Measurements from ENCODE around the gene DUOX1. TPM values are rescaled to one million over a fixed set of nuclear protein-coding genes. Genes with fewer than 3 reads are reported as not detected.

DUOX1 gene
- total RNA-seq, 2 experiments from 2014 or later: 0.14 to 0.22 TPM

DNA sequence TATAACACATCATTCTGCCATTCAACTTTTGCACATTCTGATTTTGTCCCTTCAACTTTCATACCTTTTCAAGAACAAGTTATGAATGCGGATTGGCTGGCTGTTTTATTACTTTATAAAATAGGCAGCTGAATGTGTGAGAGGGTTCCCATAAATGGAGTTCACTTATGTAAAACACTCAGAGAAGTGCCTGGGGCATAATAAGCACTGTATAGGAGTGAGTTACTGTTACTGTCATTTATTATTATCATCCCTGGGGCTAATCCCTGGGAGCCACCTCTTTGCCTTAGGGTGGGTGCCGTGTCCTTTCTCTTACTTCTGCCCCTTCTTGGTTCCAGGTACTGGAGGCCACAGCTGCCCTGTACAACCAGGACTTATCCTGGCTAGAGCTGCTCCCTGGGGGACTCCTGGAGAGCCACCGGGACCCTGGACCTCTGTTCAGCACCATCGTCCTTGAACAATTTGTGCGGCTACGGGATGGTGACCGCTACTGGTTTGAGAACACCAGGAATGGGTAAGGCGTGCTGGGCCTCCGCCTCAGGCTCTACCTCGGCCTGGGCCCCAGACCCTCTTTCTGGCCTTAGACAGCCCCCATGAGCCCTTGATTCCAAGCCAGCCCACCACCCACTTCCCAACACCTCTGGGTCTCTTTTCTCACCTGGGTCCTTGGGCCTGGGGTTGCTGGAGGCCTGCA lies 10.9 kb downstream of the DUOX1 start:
- Mint-ChIP-seq H3K4me1 (peaks cover 5% of the 10 kb centered on the region), H3K9me3 (no peaks in the 10 kb centered on the region), H3K4me3 (no peak overlapping the region), H3K27me3 (peaks cover 11% of the 10 kb centered on the region), H3K36me3 (no peaks in the 10 kb centered on the region), H3K27ac (no peak overlapping the region)
- no peak for DNase-seq

DNA sequence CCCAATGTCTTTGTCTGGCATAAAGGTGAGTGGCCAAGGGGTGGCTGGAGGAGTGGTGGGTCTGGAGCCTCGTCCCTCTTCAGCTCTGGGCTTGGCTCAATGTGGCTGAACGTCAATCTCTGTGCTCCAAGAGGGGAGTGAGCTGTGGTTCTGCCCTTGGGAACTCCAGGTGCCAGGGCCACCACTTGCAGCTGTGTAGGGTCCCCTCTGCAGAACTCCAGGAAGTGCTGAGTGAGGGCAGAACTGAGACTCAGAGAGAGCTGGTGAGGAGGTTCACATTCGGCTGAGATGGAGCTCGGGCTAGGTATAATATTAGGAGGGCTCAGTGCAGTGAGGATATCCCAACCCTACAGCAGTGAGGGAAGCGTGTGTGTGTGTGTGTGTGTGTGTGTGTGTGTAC lies 11.6 kb downstream of the DUOX1 start:
- Mint-ChIP-seq H3K4me3 (no peak overlapping the region), H3K27me3 (peaks cover 6% of the 10 kb centered on the region), H3K4me1 (peaks cover 2% of the 10 kb centered on the region), H3K27ac (no peak overlapping the region), H3K9me3 (no peaks in the 10 kb centered on the region), H3K36me3 (no peaks in the 10 kb centered on the region)
- DNase-seq: no peak

DNA sequence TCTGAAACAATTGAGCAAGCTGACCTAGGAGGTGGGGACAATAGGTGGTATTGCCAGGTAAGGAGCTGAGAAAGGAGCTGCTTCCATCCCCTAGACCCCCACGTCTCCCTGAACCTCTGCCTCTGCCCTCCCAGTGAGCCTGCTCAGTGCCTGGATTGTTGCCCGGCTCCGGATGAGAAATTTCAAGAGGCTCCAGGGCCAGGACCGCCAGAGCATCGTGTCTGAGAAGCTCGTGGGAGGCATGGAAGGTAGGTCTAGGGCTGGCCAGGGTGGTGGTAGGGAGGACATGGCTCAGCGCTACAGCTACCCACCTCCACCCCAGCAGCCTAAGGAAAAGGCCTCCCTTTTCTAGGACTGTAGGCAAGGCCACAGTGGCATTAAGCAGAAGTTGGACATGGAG lies 13.3 kb downstream of the DUOX1 start:
- Mint-ChIP-seq H3K27ac (no peak overlapping the region), H3K27me3 (no peaks in the 10 kb centered on the region), H3K4me3 (no peak overlapping the region), H3K9me3 (no peaks in the 10 kb centered on the region), H3K4me1 (no peaks in the 10 kb centered on the region), H3K36me3 (no peaks in the 10 kb centered on the region)
- no peak for DNase-seq

DNA sequence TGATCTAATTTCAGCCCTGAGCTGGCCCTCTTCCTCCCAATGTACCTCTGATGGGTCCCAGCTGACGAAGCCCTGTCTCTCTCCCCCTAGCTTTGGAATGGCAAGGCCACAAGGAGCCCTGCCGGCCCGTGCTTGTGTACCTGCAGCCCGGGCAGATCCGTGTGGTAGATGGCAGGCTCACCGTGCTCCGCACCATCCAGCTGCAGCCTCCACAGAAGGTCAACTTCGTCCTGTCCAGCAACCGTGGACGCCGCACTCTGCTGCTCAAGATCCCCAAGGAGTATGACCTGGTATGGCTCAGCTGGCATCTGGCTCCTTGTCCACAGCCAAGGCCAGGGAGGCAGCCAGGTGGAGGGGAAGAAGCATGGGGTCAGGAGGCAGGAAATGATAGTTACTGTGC lies 14.2 kb downstream of the DUOX1 start:
- Mint-ChIP-seq H3K4me3 (no peak overlapping the region), H3K27me3 (no peaks in the 10 kb centered on the region), H3K36me3 (no peaks in the 10 kb centered on the region), H3K9me3 (no peaks in the 10 kb centered on the region), H3K27ac (no peak overlapping the region), H3K4me1 (no peaks in the 10 kb centered on the region)
- DNase-seq: no peak

DNA sequence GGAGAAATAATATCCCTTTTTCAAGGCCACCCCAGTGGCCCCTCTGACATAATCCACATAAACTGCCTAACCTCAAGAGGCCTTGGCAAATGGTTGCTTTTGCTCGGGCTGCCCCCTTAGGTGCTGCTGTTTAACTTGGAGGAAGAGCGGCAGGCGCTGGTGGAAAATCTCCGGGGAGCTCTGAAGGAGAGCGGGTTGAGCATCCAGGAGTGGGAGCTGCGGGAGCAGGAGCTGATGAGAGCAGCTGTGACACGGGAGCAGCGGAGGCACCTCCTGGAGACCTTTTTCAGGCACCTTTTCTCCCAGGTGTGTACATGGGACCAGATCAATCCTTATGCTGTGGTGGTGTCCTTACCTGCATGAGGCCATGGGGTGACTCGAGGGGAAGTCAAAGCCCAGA lies 15.0 kb downstream of the DUOX1 start:
- H3K4me1 Mint-ChIP-seq: no peaks in the 10 kb centered on the region
- no peaks in the 10 kb centered on the region for H3K36me3 Mint-ChIP-seq
- DNase-seq: no peak
- H3K9me3 Mint-ChIP-seq: no peaks in the 10 kb centered on the region
- no peak overlapping the region for H3K4me3 Mint-ChIP-seq
- H3K27ac Mint-ChIP-seq: no peak overlapping the region
- no peaks in the 10 kb centered on the region for H3K27me3 Mint-ChIP-seq

DNA sequence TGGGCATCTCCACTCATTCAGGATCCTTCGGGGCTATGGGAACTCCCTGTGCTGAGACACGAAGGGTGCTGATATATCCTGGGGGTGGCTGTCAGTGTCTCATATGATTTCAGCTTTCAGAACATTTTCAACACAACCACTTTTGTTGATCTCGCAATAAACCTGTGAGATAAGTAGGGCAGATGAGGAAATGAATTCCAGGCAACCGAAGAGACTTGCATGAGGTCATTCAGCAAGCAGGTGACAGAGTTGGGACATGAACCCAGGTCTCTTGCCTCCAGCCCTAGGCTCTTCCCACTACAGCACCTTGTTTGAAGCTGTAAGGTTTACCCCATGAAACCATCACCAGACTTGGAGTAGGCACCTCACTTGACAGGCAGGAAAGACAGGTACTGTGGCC lies 16.6 kb downstream of the DUOX1 start:
- no peak overlapping the region for H3K4me3 Mint-ChIP-seq
- no peak for DNase-seq
- H3K4me1 Mint-ChIP-seq: no peaks in the 10 kb centered on the region
- H3K36me3 Mint-ChIP-seq: no peaks in the 10 kb centered on the region
- H3K27me3 Mint-ChIP-seq: no peaks in the 10 kb centered on the region
- H3K9me3 Mint-ChIP-seq: no peaks in the 10 kb centered on the region
- H3K27ac Mint-ChIP-seq: no peak overlapping the region

DNA sequence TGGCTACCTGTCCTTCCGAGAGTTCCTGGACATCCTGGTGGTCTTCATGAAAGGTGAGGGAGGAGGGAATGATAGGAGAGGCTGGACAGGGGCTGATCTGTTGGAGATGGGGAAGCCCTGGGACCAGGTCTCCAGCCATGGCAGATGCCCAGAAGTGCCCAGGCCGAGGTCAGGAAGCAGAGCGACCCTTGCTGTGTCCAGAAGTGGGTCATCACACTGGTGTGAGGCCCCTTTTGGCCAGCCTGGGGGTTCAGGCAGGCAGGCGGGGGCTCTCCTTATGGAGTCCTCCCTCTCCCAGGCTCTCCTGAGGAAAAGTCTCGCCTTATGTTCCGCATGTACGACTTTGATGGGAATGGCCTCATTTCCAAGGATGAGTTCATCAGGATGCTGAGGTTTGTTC lies 17.8 kb downstream of the DUOX1 start:
- H3K27ac Mint-ChIP-seq: no peak overlapping the region
- no peaks in the 10 kb centered on the region for H3K9me3 Mint-ChIP-seq
- no peaks in the 10 kb centered on the region for H3K36me3 Mint-ChIP-seq
- DNase-seq: no peak
- no peaks in the 10 kb centered on the region for H3K27me3 Mint-ChIP-seq
- no peaks in the 10 kb centered on the region for H3K4me1 Mint-ChIP-seq
- H3K4me3 Mint-ChIP-seq: no peak overlapping the region

DNA sequence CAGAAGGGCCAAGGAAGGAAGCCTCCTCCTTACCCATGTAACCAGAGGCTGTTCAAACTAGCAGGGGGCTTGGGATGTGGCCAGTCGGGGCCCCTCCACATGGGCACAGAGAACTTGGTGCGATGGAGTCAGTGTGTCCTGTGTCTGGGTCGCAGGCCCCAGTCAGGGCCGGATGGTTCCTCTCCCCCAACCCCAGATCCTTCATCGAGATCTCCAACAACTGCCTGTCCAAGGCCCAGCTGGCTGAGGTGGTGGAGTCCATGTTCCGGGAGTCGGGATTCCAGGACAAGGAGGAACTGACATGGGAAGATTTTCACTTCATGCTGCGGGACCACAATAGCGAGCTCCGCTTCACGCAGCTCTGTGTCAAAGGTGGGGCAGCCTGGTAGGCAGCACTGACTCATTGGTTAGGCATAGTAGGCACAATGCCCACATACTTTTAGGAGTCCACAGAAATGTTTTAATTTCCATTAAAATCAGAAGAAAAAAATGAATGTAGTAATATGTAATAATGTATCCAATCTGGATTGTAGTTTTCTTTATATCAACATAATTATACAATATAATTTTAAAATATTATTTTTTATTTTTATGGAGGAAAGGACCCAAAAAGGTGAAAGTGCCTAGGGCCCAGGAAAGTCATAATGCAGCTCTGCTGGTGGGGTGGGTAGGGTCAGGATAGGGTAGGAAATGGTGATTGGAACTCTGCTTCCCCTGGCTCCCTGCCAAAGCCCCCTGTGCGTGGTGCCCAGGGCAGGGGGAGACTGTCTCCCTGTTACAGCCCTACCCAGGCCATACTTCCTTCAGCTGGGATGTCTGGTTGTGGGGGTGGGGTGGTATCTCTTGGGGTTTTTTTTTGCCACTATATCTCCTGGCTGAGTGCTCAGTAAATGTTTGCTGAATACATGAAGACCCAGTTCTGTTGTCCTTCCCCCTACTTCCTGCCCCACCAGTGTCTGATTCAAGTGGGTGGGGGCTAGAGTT lies 18.6 kb downstream of the DUOX1 start:
- H3K9me3 Mint-ChIP-seq: no peaks in the 10 kb centered on the region
- H3K27ac Mint-ChIP-seq: no peak overlapping the region
- no peak for DNase-seq
- H3K4me3 Mint-ChIP-seq: no peak overlapping the region
- no peaks in the 10 kb centered on the region for H3K36me3 Mint-ChIP-seq
- no peaks in the 10 kb centered on the region for H3K27me3 Mint-ChIP-seq
- no peaks in the 10 kb centered on the region for H3K4me1 Mint-ChIP-seq

DNA sequence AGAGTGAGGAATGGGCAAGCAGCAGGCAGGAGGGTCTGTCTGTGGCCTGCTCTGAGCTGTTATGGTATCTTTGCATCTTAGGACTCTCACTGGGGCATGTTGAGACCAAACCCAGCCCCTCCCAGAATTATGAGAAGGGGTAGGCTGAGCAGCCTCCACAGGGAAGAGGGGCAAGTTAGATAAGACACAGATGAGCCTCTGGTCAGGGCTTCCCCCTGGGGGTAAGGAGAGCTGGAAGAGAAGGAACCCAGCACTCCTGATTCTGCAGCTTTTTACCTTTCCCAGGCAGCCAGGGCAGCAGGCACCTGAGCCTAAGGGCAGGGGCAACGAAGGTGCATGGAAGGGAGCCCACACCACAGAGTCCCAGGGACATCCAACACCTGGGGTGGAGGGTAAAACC lies 19.3 kb downstream of the DUOX1 start:
- Mint-ChIP-seq H3K4me1 (no peaks in the 10 kb centered on the region), H3K36me3 (no peaks in the 10 kb centered on the region), H3K9me3 (no peaks in the 10 kb centered on the region), H3K27ac (no peak overlapping the region), H3K27me3 (no peaks in the 10 kb centered on the region), H3K4me3 (no peak overlapping the region)
- DNase-seq: no peak

DNA sequence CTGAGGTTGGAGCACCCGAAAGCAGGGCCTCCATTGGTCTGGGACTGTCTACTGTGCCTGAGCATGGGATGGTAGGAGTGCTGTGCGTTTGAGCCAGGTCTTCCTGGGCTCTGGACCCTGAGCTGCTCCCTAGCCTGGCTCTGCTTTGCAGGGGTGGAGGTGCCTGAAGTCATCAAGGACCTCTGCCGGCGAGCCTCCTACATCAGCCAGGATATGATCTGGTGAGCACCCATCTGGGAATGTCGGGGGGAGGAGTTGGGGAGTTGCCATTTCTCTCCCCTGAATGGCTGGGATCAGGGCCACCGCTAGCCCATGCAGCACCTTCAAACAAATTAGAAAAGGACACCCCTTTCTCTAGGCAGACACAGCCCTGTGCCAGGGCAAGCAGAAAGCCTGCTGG lies 20.7 kb downstream of the DUOX1 start:
- Mint-ChIP-seq H3K36me3 (no peaks in the 10 kb centered on the region), H3K27ac (no peak overlapping the region), H3K9me3 (no peaks in the 10 kb centered on the region), H3K27me3 (no peaks in the 10 kb centered on the region), H3K4me3 (no peak overlapping the region), H3K4me1 (no peaks in the 10 kb centered on the region)
- no peak for DNase-seq

DNA sequence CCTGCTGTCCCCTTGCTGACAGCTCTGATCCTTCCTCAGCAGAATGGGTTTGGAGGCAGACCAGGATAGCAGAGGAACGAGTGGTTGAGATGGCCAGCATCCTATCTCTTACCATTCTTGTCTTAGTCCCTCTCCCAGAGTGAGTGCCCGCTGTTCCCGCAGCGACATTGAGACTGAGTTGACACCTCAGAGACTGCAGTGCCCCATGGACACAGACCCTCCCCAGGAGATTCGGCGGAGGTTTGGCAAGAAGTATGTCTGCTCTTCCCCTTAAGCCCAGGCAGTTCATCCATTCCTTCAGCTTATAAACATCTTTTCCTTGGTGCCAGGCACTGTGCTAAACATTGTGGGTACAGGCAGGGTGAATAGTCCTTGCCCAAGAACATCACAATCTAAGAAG lies 21.2 kb downstream of the DUOX1 start:
- no peaks in the 10 kb centered on the region for H3K9me3 Mint-ChIP-seq
- H3K4me3 Mint-ChIP-seq: no peak overlapping the region
- no peaks in the 10 kb centered on the region for H3K36me3 Mint-ChIP-seq
- no peak overlapping the region for H3K27ac Mint-ChIP-seq
- DNase-seq: no peak
- H3K27me3 Mint-ChIP-seq: no peaks in the 10 kb centered on the region
- no peaks in the 10 kb centered on the region for H3K4me1 Mint-ChIP-seq

DNA sequence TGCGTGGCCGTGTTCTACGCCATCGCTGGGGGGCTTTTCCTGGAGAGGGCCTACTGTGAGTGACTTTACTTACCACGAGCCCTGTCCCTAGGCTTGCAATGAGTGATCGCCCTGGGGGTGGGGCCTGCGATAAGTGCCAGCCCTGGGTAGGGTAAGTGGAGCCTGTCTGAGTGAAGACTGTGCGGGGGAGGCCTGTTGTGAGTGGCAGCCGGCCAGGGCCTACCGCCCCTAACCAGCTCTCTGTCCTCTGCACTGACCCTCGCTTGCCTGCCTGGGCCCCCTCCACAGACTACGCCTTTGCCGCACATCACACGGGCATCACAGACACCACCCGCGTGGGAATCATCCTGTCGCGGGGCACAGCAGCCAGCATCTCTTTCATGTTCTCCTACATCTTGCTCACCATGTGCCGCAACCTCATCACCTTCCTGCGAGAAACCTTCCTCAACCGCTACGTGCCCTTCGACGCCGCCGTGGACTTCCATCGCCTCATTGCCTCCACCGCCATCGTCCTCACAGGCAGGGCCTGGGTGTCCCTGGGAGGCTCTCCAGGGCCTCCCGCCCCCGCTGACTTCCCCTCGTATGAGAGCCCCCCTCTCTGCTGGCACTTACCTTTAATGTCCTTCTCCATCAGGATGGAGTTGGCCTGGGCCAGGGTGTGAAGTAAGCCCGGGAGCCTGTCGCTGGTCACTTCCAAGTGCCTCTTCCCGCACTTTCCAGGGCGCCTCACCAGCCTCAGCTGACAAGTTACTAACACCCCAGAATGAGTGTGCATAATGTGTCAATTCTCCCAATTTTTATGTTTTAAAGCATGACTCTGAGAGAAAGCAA lies 22.4 kb downstream of the DUOX1 start:
- DNase-seq: no peak
- no peak overlapping the region for H3K4me3 Mint-ChIP-seq
- H3K4me1 Mint-ChIP-seq: peaks cover 1% of the 10 kb centered on the region
- H3K27me3 Mint-ChIP-seq: no peaks in the 10 kb centered on the region
- H3K9me3 Mint-ChIP-seq: no peaks in the 10 kb centered on the region
- H3K27ac Mint-ChIP-seq: no peak overlapping the region
- no peaks in the 10 kb centered on the region for H3K36me3 Mint-ChIP-seq

DNA sequence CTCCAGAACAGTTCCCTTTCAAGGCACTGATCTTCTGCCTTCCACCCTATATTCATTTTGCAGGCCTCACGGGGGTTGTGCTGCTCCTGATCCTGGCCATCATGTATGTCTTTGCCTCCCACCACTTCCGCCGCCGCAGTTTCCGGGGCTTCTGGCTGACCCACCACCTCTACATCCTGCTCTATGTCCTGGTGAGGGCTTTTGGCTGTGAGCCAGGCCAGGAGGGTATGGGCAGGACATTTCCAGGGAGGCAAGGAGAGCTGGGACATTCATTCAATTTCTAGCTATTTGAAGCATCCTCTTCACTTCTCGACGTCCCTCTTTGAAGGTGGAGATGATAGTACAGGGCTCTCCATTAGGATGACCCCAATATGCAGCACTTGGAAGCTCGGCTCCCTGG lies 25.9 kb downstream of the DUOX1 start:
- H3K9me3 Mint-ChIP-seq: no peaks in the 10 kb centered on the region
- no peak overlapping the region for H3K27ac Mint-ChIP-seq
- no peaks in the 10 kb centered on the region for H3K27me3 Mint-ChIP-seq
- H3K4me1 Mint-ChIP-seq: peaks cover 5% of the 10 kb centered on the region
- no peak for DNase-seq
- H3K4me3 Mint-ChIP-seq: no peak overlapping the region
- no peaks in the 10 kb centered on the region for H3K36me3 Mint-ChIP-seq

DNA sequence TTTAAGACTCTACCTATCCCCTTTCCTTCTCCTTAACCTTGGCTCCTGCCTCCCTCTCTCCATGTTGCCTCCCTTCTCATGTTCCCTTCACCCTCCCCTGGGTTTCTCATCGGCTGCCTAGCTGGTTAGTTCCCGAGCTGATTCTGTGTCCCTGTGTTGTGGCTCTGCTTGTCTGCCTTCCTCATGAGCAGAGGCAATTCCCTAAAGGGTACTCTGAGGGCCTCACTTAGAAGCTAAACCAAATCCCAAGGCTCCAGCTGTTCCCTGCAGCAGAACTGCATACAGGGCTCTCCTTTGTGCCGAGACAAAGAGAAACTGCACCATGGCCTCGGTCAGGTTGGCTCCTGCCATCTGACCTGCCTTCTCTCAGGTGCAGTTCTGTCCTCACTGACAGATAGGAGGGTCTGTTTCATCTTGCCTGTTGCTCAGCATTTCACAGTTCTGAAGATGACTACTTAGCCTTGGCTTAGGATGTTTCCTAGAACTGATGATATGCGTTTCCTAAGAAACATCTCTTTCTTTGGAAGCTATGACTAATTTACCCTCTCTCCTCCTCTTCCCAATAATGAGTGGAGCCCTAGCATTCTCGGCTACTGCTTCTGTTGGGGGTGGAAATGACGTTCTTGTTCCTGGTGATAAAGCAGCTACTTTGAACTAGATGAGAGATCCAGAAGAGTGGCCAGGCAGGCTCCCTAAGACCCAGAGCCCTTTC lies 27.1 kb downstream of the DUOX1 start:
- no peaks in the 10 kb centered on the region for H3K9me3 Mint-ChIP-seq
- no peak overlapping the region for H3K4me3 Mint-ChIP-seq
- H3K27me3 Mint-ChIP-seq: no peaks in the 10 kb centered on the region
- peaks cover 5% of the 10 kb centered on the region for H3K4me1 Mint-ChIP-seq
- H3K36me3 Mint-ChIP-seq: no peaks in the 10 kb centered on the region
- no peak overlapping the region for H3K27ac Mint-ChIP-seq
- no peak for DNase-seq

DNA sequence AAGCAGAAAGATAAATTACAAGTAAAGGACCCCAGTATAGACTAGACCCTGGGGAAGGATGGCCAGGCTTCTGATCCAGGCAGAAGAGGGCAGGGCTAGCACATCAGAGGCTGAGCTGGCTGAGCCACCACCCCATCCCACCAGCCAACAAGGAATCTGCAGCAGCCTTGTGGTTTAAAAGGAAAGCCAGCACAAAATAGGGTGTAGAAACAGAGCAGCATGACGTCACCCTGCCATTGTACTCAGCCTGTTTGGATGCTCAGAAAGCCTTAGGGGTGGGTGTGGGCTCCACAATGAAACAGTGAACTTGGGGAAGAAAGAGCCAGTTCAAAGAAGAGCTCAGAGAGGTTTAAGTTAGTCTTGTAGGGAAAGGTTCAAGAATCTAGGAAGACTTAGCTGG lies 28.2 kb downstream of the DUOX1 start:
- no peak for DNase-seq
- Mint-ChIP-seq H3K36me3 (no peaks in the 10 kb centered on the region), H3K4me3 (no peak overlapping the region), H3K4me1 (peaks cover 5% of the 10 kb centered on the region), H3K9me3 (no peaks in the 10 kb centered on the region), H3K27ac (no peak overlapping the region), H3K27me3 (no peaks in the 10 kb centered on the region)

Data from activated naive CD8-positive, alpha-beta T cell treated with anti-CD3 and anti-CD28 coated beads for 36 hours (primary cell).